Naive B cell (primary cell): ENCODE results near the gene FGFR2. TPM values are rescaled to one million over a fixed set of nuclear protein-coding genes. Genes with fewer than 3 reads are reported as not detected.

Experiments
- ATAC-seq, 2 donors: fragments of 150-1000 bp; cut with Tn5 transposase; 2 replicates each; pipeline ENCODE4 v1.10.0; 2021; ENCODE audit warnings: low read depth in 2 of 2, mild to moderate bottlenecking in 2 of 2, moderate library complexity in 2 of 2
- DNase-seq: peaks from one replicate; pipeline ENCODE4 v3.0.0; 2022
- H3K27ac Mint-ChIP-seq, 6 donors: one replicate each; pipeline ENCODE4 v1.8.0; 2020 to 2022; ENCODE audit warnings: mild to moderate bottlenecking in 6 of 6, mixed read lengths in 6 of 6, moderate library complexity in 5 of 6, inconsistent platforms in 2 of 6
- H3K27me3 Mint-ChIP-seq, 3 donors: one replicate each; pipeline ENCODE4 v1.8.0; 2021 to 2022; ENCODE audit warnings: mixed read lengths in 3 of 3, mild to moderate bottlenecking in 1 of 3
- H3K36me3 Mint-ChIP-seq, 2 donors: one replicate each; pipeline ENCODE4 v1.8.0; 2020 to 2022; ENCODE audit warnings: mixed read lengths in 2 of 2, inconsistent platforms in 1 of 2, mild to moderate bottlenecking in 1 of 2
- H3K4me1 Mint-ChIP-seq, 3 donors: one replicate each; pipeline ENCODE4 v1.8.0; 2020 to 2022; ENCODE audit warnings: mixed read lengths in 3 of 3, inconsistent platforms in 1 of 3, mild to moderate bottlenecking in 1 of 3, moderate library complexity in 1 of 3
- H3K4me3 Mint-ChIP-seq, 8 donors: one replicate each; pipeline ENCODE4 v1.8.0; 2020 to 2022; ENCODE audit warnings: mild to moderate bottlenecking in 8 of 8, mixed read lengths in 8 of 8, moderate library complexity in 8 of 8, inconsistent platforms in 2 of 8
- H3K9me3 Mint-ChIP-seq, 7 donors: one replicate each; pipeline ENCODE4 v1.8.0; 2020 to 2022; ENCODE audit warnings: mixed read lengths in 7 of 7, mild to moderate bottlenecking in 5 of 7, inconsistent platforms in 2 of 7, moderate library complexity in 1 of 7
- polyA plus RNA-seq, 6 donors: library from polyadenylated mRNA; unstranded; fragments of 300-500 nt; fragmentation: Illumina TruSeq; gene quantifications; one replicate each; pipeline ENCODE4 v1.2.3, GENCODE V29; 2021; ENCODE audit warnings: low read depth in 6 of 6

FGFR2 gene
- polyA plus RNA-seq, 6 donors from 2014 or later, result not detected

DNA sequence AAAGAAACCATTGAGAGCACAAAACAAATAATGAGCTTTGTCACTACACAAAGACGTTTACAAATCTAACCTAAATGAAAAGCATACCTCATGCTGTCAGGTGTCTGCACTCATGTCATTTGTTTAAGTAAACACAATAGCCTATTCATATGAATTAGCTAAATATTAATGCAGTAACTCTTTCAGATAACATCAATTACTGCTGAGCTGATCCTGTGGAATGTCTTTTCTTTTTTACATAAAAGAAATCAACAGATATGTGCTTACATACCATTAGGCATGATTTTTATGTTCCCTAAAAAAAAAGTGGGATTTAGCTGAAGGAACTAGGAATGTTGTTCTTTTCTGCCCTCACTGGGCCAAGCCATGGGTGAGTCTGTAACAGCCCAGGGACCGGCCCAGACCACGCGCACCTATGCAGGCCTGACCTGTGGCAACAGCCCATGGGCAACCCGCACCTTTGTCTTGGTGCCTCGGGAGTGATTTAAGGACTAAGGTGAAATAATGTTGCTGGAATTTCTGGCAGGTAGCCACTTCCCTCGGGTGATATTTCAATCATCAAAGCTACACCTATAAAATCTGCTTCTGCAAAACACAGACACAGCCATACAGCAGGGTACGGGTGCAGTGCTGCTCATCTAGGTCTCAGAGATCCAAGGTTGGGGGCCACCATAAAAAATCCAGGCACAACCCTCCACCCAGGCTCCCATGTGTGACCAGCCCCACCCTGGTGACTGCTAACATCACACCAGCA is 44.6 kb downstream of the FGFR2 start:
- Mint-ChIP-seq H3K4me1 (no peaks in the 10 kb centered on the region), H3K4me3 (no peak overlapping the region), H3K36me3 (peaks cover 0 to 8% of the 10 kb centered on the region in 2 donors), H3K27ac (no peak overlapping the region), H3K27me3 (peaks cover 0 to 4% (median 0%) of the 10 kb centered on the region in 3 donors), H3K9me3 (peaks cover 3 to 26% (median 11%) of the 10 kb centered on the region in 7 donors)
- no peak for ATAC-seq
- no peak for DNase-seq

DNA sequence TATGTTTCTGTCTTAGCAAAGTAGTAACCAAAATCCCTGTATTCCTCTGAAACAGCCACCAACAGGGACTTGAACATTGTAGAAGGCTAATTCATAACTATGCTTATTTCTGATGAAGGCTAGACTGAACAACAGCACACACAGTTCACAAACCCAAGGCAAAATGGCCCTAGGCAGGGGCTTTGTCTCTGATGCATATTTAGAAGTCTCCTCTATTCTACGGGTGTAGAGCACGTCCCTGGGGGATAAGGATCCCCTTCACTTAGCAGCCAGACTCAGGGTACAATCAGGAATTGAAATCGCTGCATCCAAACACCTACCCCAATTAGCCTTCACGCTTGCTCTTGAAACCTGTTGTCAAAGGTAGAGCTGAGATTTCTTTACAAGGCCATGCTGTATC is 45.5 kb downstream of the FGFR2 start:
- ATAC-seq (no peak), DNase-seq (no peak)
- Mint-ChIP-seq H3K4me1 (no peaks in the 10 kb centered on the region), H3K27me3 (peaks cover 0 to 4% (median 0%) of the 10 kb centered on the region in 3 donors), H3K36me3 (peaks cover 0 to 8% of the 10 kb centered on the region in 2 donors), H3K27ac (no peak overlapping the region), H3K4me3 (no peak overlapping the region), H3K9me3 (peaks cover 3 to 31% (median 11%) of the 10 kb centered on the region in 7 donors)

DNA sequence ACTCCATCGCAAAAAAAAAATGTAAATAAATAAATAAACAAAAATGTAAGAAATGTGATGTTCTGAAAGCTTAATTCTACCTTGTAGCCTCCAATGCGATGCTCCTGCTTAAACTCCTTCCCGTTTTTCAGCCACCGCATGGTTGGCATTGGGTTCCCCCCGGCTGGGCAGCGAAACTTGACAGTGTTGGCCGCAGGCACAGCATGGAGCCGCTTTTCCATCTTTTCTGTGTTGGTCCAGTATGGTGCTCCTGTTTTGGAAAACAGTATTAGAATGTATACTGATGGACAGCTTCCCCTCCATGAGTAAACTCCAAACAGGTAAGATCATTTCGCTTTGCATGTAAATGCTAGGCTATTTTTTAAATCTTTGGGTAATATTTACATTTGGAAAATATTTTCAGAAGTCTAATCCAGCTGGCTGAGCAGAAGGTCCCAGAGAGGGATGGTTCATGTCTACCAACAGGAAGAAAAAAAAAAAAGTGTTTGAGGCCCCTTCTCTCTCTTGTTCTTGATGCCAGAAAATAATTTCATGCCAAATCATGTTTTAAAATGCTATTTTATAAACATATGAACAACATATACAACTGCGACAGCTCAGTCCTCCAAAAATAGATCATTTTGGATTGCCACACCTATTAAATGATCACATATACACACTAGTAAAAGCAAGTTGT is 46.9 kb downstream of the FGFR2 start:
- H3K4me1 Mint-ChIP-seq, result no peaks in the 10 kb centered on the region
- DNase-seq (no peak), ATAC-seq (no peak)
- peaks cover 3 to 31% (median 11%) of the 10 kb centered on the region in 7 donors for H3K9me3 Mint-ChIP-seq
- no peak overlapping the region for H3K27ac Mint-ChIP-seq
- H3K27me3 Mint-ChIP-seq, result peaks cover 0 to 4% (median 0%) of the 10 kb centered on the region in 3 donors
- peaks cover 0 to 8% of the 10 kb centered on the region in 2 donors for H3K36me3 Mint-ChIP-seq
- H3K4me3 Mint-ChIP-seq, result no peak overlapping the region

DNA sequence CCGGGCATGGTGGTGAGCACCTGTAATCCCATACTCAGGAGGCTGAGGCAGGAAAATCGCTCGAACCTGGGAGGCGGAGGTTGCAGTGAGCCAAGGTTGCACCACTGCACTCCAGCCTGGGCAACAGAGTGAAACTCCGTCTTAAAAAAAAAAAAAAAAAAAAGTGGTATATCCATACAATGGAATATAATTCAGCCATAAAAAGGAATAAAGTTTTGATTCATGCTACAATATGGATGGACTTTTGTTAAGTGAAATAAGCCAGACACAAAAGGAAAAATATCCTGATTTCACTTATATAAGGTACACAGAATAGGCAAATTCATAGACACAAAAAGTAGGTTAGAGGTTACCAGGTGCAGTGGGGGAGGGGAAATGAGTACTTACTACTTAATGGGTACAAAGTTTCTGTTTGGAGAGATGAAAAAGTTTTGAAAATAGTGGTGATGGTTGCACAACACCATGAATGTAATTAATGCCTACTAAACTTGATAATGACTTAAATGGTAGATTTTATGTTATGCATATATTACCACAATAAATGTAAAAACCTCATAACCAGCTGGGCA is 53.9 kb downstream of the FGFR2 start:
- H3K4me1 Mint-ChIP-seq, result no peaks in the 10 kb centered on the region
- H3K4me3 Mint-ChIP-seq, result no peak overlapping the region
- no peak for ATAC-seq

DNA sequence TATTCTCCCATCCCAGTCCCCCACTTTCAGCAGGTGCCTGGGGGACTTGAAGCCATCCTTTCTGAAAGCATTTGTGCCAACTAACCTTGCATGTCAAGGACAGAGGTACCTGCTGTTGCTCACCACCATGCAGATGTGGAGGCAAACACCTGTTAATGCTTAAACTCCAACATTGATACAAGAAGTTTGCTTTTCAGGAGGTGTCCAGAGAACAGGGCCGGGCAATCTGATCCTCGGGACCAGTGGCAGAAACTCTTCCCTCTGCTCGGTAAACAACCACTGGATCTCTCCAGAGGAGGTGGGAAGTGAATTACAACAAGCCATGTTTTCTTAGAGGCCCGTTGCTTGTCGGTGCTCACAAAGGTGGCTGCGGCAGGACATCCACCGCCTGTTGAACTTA is 54.7 kb downstream of the FGFR2 start:
- Mint-ChIP-seq H3K9me3 (peaks cover 0 to 14% (median 4%) of the 10 kb centered on the region in 7 donors), H3K27ac (no peak overlapping the region)
- ATAC-seq, result no peak

More for the DNA sequence above, 53.9 kb downstream of the FGFR2 start:
- peaks cover 3 to 22% (median 4%) of the 10 kb centered on the region in 7 donors for H3K9me3 Mint-ChIP-seq
- H3K27me3 Mint-ChIP-seq, result no peaks in the 10 kb centered on the region
- DNase-seq, result no peak
- no peaks in the 10 kb centered on the region for H3K36me3 Mint-ChIP-seq
- H3K27ac Mint-ChIP-seq, result no peak overlapping the region

DNA sequence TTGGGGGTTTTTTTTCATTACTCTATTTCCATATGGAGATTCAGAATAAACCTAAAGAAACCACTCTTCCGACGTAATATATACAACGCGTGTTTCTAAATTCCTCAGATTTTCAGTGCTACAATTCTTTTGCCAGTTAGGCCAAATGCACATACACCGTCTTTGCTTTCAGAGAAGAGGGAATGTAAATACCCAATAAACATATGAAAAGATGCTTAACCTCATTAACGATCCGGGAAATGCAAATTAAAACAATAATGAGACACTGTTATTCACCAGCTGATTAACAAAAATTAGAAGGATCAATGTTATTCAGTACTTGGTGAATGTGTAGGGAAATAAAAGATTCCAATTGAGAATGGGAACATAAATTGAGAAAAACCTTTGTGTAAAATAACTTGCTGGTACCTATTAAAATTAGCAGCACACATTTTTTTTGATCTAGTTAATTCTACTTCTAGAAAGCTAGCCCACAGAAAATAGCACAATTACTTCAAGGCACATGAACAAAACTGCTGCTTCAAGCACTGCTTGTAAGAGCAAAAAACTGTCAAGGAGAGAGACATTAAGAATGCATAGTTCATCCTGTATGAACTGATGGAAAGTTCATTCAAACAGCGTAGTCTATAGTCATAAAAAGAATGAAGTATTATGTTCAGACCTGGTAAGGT is 56.7 kb downstream of the FGFR2 start:
- no peaks in the 10 kb centered on the region for H3K36me3 Mint-ChIP-seq
- ATAC-seq (no peak), DNase-seq (no peak)
- no peaks in the 10 kb centered on the region for H3K27me3 Mint-ChIP-seq
- H3K27ac Mint-ChIP-seq, result no peak overlapping the region
- no peak overlapping the region for H3K4me3 Mint-ChIP-seq
- no peaks in the 10 kb centered on the region for H3K4me1 Mint-ChIP-seq
- peaks cover 2 to 11% (median 4%) of the 10 kb centered on the region in 7 donors for H3K9me3 Mint-ChIP-seq

More for the DNA sequence above, 54.7 kb downstream of the FGFR2 start:
- Mint-ChIP-seq H3K4me3 (no peak overlapping the region), H3K4me1 (no peaks in the 10 kb centered on the region), H3K27me3 (no peaks in the 10 kb centered on the region), H3K36me3 (no peaks in the 10 kb centered on the region)
- no peak for DNase-seq

DNA sequence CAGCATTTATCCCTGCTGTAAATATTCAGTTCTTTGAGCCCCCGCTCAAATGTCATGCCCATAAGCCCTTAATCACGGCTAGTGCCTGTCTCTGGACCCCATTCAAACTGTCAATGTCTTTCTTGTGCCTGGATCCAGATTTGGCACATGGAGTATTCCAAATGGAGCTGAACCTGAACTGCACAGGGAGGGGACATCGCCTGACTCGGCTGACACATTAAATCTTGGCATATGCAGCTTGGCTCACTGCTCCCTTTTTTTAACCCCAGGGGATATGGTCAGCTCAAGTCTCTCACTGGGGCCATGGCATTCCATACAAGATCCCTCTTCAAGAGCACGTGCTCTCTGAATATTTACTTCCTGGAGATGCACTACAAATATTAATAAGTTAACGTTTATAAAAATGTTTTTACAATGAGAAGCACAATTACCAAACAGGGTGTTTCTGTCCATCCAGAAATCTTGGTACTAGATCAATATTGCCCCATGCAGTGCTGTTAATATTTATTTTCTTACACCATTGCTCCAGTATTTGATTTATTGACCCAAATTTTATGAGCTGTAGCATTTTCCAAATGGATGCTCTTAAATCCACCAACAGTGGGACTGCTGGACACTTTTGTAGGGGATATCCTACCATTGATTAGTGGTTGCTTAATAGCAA is 57.4 kb downstream of the FGFR2 start:
- no peak for DNase-seq
- no peak overlapping the region for H3K27ac Mint-ChIP-seq
- no peaks in the 10 kb centered on the region for H3K4me1 Mint-ChIP-seq
- ATAC-seq, result no peak
- H3K27me3 Mint-ChIP-seq, result no peaks in the 10 kb centered on the region
- H3K9me3 Mint-ChIP-seq, result peaks cover 3 to 11% (median 4%) of the 10 kb centered on the region in 7 donors
- no peaks in the 10 kb centered on the region for H3K36me3 Mint-ChIP-seq
- no peak overlapping the region for H3K4me3 Mint-ChIP-seq

DNA sequence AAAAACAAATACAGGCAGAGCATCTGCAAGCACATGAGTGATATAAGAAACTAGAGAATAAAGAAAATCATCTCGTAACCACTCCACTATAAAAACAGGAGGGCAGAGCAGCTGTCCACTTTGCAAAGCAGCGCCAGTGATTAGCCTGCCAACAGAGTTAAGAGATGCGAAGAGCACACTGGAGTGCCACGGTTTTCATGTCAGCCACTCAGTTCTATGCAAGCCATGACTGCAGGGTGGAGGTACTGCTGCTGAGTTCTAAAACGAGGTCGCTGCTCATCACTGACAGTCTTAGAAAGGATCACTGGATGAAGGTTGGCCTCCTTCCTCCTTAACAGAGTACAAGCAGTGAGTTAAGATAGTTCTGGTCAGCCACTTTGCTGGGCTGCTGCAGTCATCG is 58.5 kb downstream of the FGFR2 start:
- Mint-ChIP-seq H3K27me3 (no peaks in the 10 kb centered on the region), H3K27ac (no peak overlapping the region), H3K4me3 (no peak overlapping the region), H3K36me3 (no peaks in the 10 kb centered on the region), H3K9me3 (peaks cover 3 to 14% (median 5%) of the 10 kb centered on the region in 7 donors), H3K4me1 (no peaks in the 10 kb centered on the region)
- no peak for ATAC-seq
- no peak for DNase-seq

DNA sequence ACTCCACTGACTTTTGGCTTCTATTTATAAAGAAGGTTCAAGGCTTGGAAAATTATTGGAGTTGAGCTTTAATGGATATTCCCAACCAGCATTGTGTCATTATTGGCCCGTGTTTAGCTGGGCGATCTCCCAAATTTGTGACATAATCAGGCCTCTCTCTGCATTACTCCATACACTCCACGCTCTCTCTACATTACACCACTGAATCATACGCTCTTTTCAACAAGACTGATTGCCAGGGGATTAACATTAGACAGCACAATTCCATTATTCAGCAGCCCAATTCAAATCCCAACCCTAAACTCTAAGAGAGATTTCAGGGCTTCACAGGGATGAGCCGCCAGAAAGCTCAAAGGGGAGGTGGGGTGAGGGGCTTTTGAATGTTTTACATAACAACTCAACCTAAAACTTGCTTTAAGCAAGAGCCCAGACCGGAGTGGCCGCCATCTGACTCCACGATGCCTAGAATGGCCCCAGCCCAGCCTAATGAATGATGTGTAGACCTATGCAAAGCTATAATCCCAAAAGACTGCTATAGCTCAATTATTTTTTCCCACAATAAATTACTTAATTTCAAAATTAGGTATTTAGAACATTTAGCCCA is 61.8 kb downstream of the FGFR2 start:
- H3K27ac Mint-ChIP-seq, result no peak overlapping the region
- no peak overlapping the region for H3K4me3 Mint-ChIP-seq
- H3K36me3 Mint-ChIP-seq, result no peaks in the 10 kb centered on the region
- H3K4me1 Mint-ChIP-seq, result no peaks in the 10 kb centered on the region
- DNase-seq, result no peak
- H3K27me3 Mint-ChIP-seq, result no peaks in the 10 kb centered on the region
- no peak for ATAC-seq
- peaks cover 0 to 9% (median 4%) of the 10 kb centered on the region in 7 donors for H3K9me3 Mint-ChIP-seq

DNA sequence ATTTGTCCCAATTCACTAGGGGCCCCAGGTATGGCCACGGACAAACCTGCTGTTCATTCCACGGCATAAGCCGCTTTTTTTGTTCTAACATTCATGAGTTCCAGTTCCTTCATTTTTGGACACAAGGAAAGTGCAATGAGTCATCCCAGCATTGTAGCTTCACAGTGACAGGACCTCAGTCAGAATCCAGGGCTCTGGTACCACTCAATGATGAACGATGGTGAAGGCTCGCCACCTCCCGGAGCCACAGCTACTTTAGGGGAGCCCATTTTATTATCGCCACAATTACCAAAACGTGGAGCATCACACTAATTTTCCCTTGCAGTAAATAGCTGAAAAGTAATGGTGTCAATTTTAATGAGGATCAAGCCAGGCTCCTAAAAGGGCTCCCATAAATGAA is 62.9 kb downstream of the FGFR2 start:
- no peak for ATAC-seq
- Mint-ChIP-seq H3K27ac (no peak overlapping the region), H3K27me3 (no peaks in the 10 kb centered on the region), H3K4me3 (no peak overlapping the region), H3K9me3 (peaks cover 0 to 9% (median 4%) of the 10 kb centered on the region in 7 donors), H3K4me1 (no peaks in the 10 kb centered on the region), H3K36me3 (no peaks in the 10 kb centered on the region)
- no peak for DNase-seq

DNA sequence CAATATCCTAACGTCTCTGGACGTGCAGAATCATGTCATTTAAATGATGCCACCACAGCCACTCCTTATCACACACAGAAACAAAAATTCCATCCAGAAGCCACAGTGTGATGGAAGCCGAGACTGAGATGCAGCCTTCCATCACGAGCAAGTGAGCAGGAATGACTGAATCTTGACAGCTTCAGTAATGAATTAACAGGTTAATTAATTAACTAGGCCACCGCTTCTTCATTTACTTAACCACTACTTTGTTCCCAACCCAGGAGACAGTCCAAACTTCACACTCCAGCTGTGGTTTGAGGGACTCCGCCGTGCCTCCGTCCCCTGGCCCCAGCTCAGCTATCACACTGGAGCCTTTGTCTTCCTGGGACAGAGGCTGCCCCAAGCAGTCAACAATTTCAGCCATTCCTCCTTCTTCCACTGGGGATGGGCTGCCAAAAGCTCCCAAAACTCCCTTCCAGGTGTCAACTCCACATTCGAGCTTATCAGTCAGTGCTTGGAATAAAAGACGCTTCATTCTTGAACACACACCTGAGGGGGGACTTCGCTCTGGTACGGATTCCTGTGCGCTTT is 65.9 kb downstream of the FGFR2 start:
- DNase-seq, result no peak
- no peaks in the 10 kb centered on the region for H3K36me3 Mint-ChIP-seq
- H3K27ac Mint-ChIP-seq, result no peak overlapping the region
- no peak overlapping the region for H3K4me3 Mint-ChIP-seq
- no peak for ATAC-seq
- peaks cover 0 to 8% (median 4%) of the 10 kb centered on the region in 7 donors for H3K9me3 Mint-ChIP-seq
- H3K27me3 Mint-ChIP-seq, result no peaks in the 10 kb centered on the region
- no peaks in the 10 kb centered on the region for H3K4me1 Mint-ChIP-seq

DNA sequence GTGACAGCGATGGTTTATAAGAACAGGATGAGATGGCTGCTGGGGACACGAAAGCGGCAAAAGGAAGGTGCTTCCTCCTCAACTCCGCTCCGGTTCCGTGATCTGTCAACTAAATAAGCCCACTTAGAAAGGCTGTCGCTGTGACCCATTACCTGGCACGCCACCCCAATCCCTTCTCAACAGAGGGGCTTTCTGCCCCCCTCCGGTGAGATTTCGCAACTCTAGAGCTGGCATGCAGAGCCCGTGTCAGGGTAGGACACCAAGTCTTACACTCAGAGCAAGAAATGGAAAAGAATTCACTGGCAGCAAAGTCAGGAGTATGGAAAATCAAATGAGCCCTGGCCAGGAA is 66.4 kb downstream of the FGFR2 start:
- no peak overlapping the region for H3K27ac Mint-ChIP-seq
- no peak overlapping the region for H3K4me3 Mint-ChIP-seq
- H3K36me3 Mint-ChIP-seq, result no peaks in the 10 kb centered on the region
- H3K4me1 Mint-ChIP-seq, result peaks cover 0 to under 1% (median 0%) of the 10 kb centered on the region in 3 donors
- ATAC-seq (no peak), DNase-seq (no peak)
- no peaks in the 10 kb centered on the region for H3K27me3 Mint-ChIP-seq
- H3K9me3 Mint-ChIP-seq, result peaks cover 0 to 8% (median 4%) of the 10 kb centered on the region in 7 donors
